Right cardiac atrium (tissue), 5 donors: ENCODE data around the gene CAMSAP1. TPM values are rescaled to one million over a fixed set of nuclear protein-coding genes. Genes with fewer than 3 reads are reported as not detected.

Experiments used
- ATAC-seq, 2 donors: fragments of 200-7000 bp; cut with Tn5 transposase; one replicate each; pipeline versions ENCODE4 v1.8.0 to v1.9.1; 2020; ENCODE audit warnings: moderate library complexity in 2 of 2, mild to moderate bottlenecking in 1 of 2
- DNase-seq, 3 donors: peaks; one replicate each; pipeline ENCODE4 v3.0.0-alpha.2; 2020
- H3K27ac ChIP-seq: one replicate; pipeline ENCODE4 v1.5.1; 2013; ENCODE audit warnings: mild to moderate bottlenecking, low read length, control low read depth, moderate library complexity
- H3K27me3 ChIP-seq: one replicate; pipeline ENCODE4 v1.6.1; 2013; ENCODE audit not compliant: control insufficient read depth, insufficient read depth
- H3K4me1 ChIP-seq: one replicate; pipeline ENCODE4 v1.6.1; 2013; ENCODE audit warnings: low read length; ENCODE audit not compliant: control insufficient read depth, insufficient read depth
- H3K4me3 ChIP-seq: one replicate; pipeline ENCODE4 v1.5.1; 2013; ENCODE audit warnings: low read length, control low read depth
- H3K9me3 ChIP-seq: one replicate; pipeline ENCODE4 v1.6.1; 2013; ENCODE audit warnings: low read length; ENCODE audit not compliant: control insufficient read depth
- WGBS: extraction: QIAGEN DNeasy Blood & Tissue Kit; methylation state at CpG from one replicate; pipeline ENCODE4 v1.1.7; 2013; 5-methylcytosine and 5-hydroxymethylcytosine counted together
- intact Hi-C, 4 donors: fragments of 100-400 bp; cut with DNase I; formaldehyde crosslinking; loops; one replicate each; pipeline versions ENCODE4 v1.11.0 to v1.14.0; 2022 to 2023
- polyA plus RNA-seq: library from polyadenylated mRNA; stranded (reverse); fragments of 200-250 nt; gene quantifications from one replicate; pipeline ENCODE4 v1.2.3, GENCODE V29; 2013
- total RNA-seq, 4 donors: library from RNA; stranded (reverse); fragmentation: NEBNext Ultra II Directional; extraction: Animal tissue kit (Norgen Biotek cat#: 25700); gene quantifications; one replicate each; pipeline ENCODE4 v1.2.1, GENCODE V29; 2021
- donor health status: healthy with polysubstance abuse.
- donor health status: DM: no; HTN: yes; CAD: no.
- donor health status: DM: no; HTN: no; CAD: no.
- donor health status: DM: no; HTN: yes; CAD: no; lungs with severe emphysema.
- donor health status: DM: yes; HTN: yes; CAD: no.

The CAMSAP1 gene
- total and polyA plus RNA-seq, 5 donors: 10.0 to 22.8 (median 18.2) TPM

- Histone ChIP-seq H3K27ac (no peak overlapping the region), H3K4me1 (peaks cover 32% of the 10 kb centered on the region)
- 49% methylated on average over 8 of the region's 8 CpGs for WGBS
Observed at GRCh38 chr9:135891027-135891631, 16.2 kb downstream of the CAMSAP1 start.

GRCh38 chr9:135890190-135891026 lies 16.9 kb downstream of the CAMSAP1 start:
- intact Hi-C loops: no loop called here
- WGBS: 51% methylated on average over 18 of the region's 18 CpGs
- ATAC-seq (no peak), DNase-seq (no peak)
- Histone ChIP-seq H3K9me3 (no peaks in the 10 kb centered on the region), H3K4me3 (no peak overlapping the region), H3K27ac (no peak overlapping the region), H3K27me3 (no peaks in the 10 kb centered on the region), H3K4me1 (peaks cover 32% of the 10 kb centered on the region)

More at GRCh38 chr9:135891027-135891631, 16.2 kb downstream of the CAMSAP1 start:
- Histone ChIP-seq H3K4me3 (no peak overlapping the region), H3K9me3 (no peaks in the 10 kb centered on the region), H3K27me3 (no peaks in the 10 kb centered on the region)
- intact Hi-C loops: no loop called here
- ATAC-seq (no peak), DNase-seq (no peak)

- Histone ChIP-seq H3K27ac (no peak overlapping the region), H3K9me3 (no peaks in the 10 kb centered on the region), H3K27me3 (no peaks in the 10 kb centered on the region), H3K4me1 (peaks cover 32% of the 10 kb centered on the region), H3K4me3 (no peak overlapping the region)
- ATAC-seq: no peak
- DNase-seq: no peak
- intact Hi-C loops: loop anchor here in 1 of 4 donors (10.0 kb wide), 1 partner anchor 235 kb away; no protein-coding TSS in a partner anchor
- 91% methylated on average over 19 of the region's 19 CpGs for WGBS
Observed at GRCh38 chr9:135889564-135890189, 17.7 kb downstream of the CAMSAP1 start.

GRCh38 chr9:135888766-135889394 lies 18.5 kb downstream of the CAMSAP1 start:
- intact Hi-C loops: loop anchor here in 1 of 4 donors (10.0 kb wide), 1 partner anchor 236 kb away; no protein-coding TSS in a partner anchor
- Histone ChIP-seq H3K4me1 (peaks cover 32% of the 10 kb centered on the region), H3K9me3 (no peaks in the 10 kb centered on the region), H3K27me3 (no peaks in the 10 kb centered on the region), H3K27ac (no peak overlapping the region), H3K4me3 (no peak overlapping the region)
- WGBS: 92% methylated on average over 13 of the region's 13 CpGs
- ATAC-seq (no peak), DNase-seq (no peak)

GRCh38 chr9:135888126-135888765 lies 19.1 kb downstream of the CAMSAP1 start:
- WGBS: 83% methylated on average over 22 of the region's 22 CpGs
- Histone ChIP-seq H3K27me3 (no peaks in the 10 kb centered on the region), H3K9me3 (no peaks in the 10 kb centered on the region), H3K4me3 (no peak overlapping the region), H3K4me1 (peaks cover 32% of the 10 kb centered on the region), H3K27ac (no peak overlapping the region)
- intact Hi-C loops: loop anchor here in 1 of 4 donors (10.0 kb wide), 1 partner anchor 237 kb away; no protein-coding TSS in a partner anchor
- DNase-seq: no peak
- no peak for ATAC-seq

GRCh38 chr9:135887585-135888050 lies 19.7 kb downstream of the CAMSAP1 start:
- ATAC-seq (peak; percentile 15 to 43), DNase-seq (no peak)
- H3K9me3 ChIP-seq: no peaks in the 10 kb centered on the region
- intact Hi-C loops: loop anchor here in 1 of 4 donors (10.0 kb wide), 1 partner anchor 237 kb away; no protein-coding TSS in a partner anchor
- 38% methylated on average over 12 of the region's 12 CpGs for WGBS
- H3K27ac ChIP-seq: no peak overlapping the region
- no peaks in the 10 kb centered on the region for H3K27me3 ChIP-seq
- no peak overlapping the region for H3K4me3 ChIP-seq
- H3K4me1 ChIP-seq: peaks cover 32% of the 10 kb centered on the region

- Histone ChIP-seq H3K9me3 (no peaks in the 10 kb centered on the region), H3K27ac (no peak overlapping the region), H3K27me3 (no peaks in the 10 kb centered on the region), H3K4me3 (no peak overlapping the region), H3K4me1 (peaks cover 32% of the 10 kb centered on the region)
- intact Hi-C loops: loop anchor here in 1 of 4 donors (10.0 kb wide), 1 partner anchor 238 kb away; no protein-coding TSS in a partner anchor
- DNase-seq: peak in 2 of 3 donors; percentile 64 to 71
- 41% methylated on average over 18 of the region's 18 CpGs for WGBS
- peak; percentile 15 to 38 for ATAC-seq
Observed at GRCh38 chr9:135887021-135887507, 20.3 kb downstream of the CAMSAP1 start.

- H3K9me3 ChIP-seq: no peaks in the 10 kb centered on the region
- peaks cover 32% of the 10 kb centered on the region for H3K4me1 ChIP-seq
- no peak overlapping the region for H3K4me3 ChIP-seq
- no peak for DNase-seq
- no peak overlapping the region for H3K27ac ChIP-seq
- WGBS: 80% methylated on average over 21 of the region's 21 CpGs
- intact Hi-C loops: loop anchor here in 1 of 4 donors (10.0 kb wide), 1 partner anchor 238 kb away; no protein-coding TSS in a partner anchor
- ATAC-seq: no peak
- no peaks in the 10 kb centered on the region for H3K27me3 ChIP-seq
Observed at GRCh38 chr9:135886147-135886981, 21.0 kb downstream of the CAMSAP1 start.

GRCh38 chr9:135885100-135885853 lies 22.1 kb downstream of the CAMSAP1 start:
- Histone ChIP-seq H3K4me1 (peaks cover 23% of the 10 kb centered on the region), H3K9me3 (no peaks in the 10 kb centered on the region)
- intact Hi-C loops: loop anchor here in 1 of 4 donors (10.0 kb wide), 1 partner anchor 240 kb away; no protein-coding TSS in a partner anchor

More at GRCh38 chr9:135885100-135885853, 22.1 kb downstream of the CAMSAP1 start:
- ATAC-seq: no peak
- Histone ChIP-seq H3K27me3 (no peaks in the 10 kb centered on the region), H3K4me3 (no peak overlapping the region), H3K27ac (no peak overlapping the region)
- no peak for DNase-seq
- WGBS: 53% methylated on average over 7 of the region's 7 CpGs
